Bronchial epithelial cell (primary cell): ENCODE results near the gene C14orf93. TPM values are rescaled to one million over a fixed set of nuclear protein-coding genes. Genes with fewer than 3 reads are reported as not detected.

ENCODE experiments used
- DNase-seq: peaks from one replicate; pipeline ENCODE4 v3.0.0-alpha.2; 2010; ENCODE audit warnings: low read depth
- FAIRE-seq: peaks from 2 replicates; lab custom pipeline; 2011; peaks lifted over from hg19 to GRCh38; lab: Jason Lieb, UNC
- H3K27me3 ChIP-seq: 2 replicates; pipeline ENCODE4 v1.5.1; 2011; ENCODE audit warnings: low read length; ENCODE audit not compliant: control insufficient read depth, insufficient read depth
- H3K36me3 ChIP-seq: 2 replicates; pipeline ENCODE4 v1.5.1; 2011; ENCODE audit warnings: low read length; ENCODE audit not compliant: control insufficient read depth, insufficient read depth
- H3K4me3 ChIP-seq: 2 replicates; pipeline ENCODE4 v1.5.1; 2011; ENCODE audit warnings: mild to moderate bottlenecking, low read depth, low read length, control low read depth
- total RNA-seq: library from RNA; depleted of rRNA; stranded (reverse); fragments of >200 nt; gene quantifications from 2 replicates; pipeline ENCODE4 v1.2.1, GENCODE V29; 2014
- TF ChIP-seq, protein P1 (sequence below): IDR thresholded peaks from 2 replicates; pipeline ENCODE4 v1.5.1; 2011; ENCODE audit warnings: mild to moderate bottlenecking, moderate library complexity, low read length, control low read depth, inconsistent platforms; ENCODE audit not compliant: insufficient read depth, severe bottlenecking

Gene C14orf93
- total RNA-seq, 1 donor from 2014 or later: 7.4 TPM

DNA sequence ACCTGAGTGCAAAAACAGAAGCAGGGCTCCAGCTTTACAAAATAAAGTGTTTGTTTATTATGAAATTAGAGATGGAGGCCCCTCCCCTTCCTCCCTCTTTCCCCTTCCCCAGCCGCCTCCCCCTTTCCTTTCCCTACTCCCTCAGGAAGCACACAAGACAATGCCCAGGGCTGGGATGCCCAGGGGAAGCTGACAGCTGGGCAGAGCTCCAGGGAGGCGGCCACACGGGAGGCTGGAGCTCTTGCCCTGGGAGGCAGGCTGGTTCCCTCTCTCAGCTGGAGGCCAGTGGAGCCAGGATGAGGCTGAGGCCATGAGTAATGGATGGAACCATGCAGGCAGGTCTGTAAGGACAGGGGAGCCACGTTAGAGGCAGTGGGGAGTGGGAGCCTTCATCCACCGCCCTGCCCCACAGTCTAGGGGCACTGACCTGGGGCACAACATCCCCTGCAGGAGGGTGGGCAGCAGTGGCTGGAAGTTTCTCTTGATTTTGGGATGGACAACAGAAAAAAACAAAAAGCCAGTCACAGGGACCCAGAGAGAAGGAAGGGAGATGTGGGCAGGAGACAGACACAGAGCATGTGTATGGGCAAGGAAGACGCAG, 37.2 kb upstream of the C14orf93 start:
- no peaks in the 10 kb centered on the region for H3K36me3 ChIP-seq
- H3K27me3 ChIP-seq: no peaks in the 10 kb centered on the region
- TF ChIP-seq, protein P1, sequence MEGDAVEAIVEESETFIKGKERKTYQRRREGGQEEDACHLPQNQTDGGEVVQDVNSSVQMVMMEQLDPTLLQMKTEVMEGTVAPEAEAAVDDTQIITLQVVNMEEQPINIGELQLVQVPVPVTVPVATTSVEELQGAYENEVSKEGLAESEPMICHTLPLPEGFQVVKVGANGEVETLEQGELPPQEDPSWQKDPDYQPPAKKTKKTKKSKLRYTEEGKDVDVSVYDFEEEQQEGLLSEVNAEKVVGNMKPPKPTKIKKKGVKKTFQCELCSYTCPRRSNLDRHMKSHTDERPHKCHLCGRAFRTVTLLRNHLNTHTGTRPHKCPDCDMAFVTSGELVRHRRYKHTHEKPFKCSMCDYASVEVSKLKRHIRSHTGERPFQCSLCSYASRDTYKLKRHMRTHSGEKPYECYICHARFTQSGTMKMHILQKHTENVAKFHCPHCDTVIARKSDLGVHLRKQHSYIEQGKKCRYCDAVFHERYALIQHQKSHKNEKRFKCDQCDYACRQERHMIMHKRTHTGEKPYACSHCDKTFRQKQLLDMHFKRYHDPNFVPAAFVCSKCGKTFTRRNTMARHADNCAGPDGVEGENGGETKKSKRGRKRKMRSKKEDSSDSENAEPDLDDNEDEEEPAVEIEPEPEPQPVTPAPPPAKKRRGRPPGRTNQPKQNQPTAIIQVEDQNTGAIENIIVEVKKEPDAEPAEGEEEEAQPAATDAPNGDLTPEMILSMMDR: no peak
- H3K4me3 ChIP-seq: no peak overlapping the region
- DNase-seq (no peak), FAIRE-seq (no peak)

DNA sequence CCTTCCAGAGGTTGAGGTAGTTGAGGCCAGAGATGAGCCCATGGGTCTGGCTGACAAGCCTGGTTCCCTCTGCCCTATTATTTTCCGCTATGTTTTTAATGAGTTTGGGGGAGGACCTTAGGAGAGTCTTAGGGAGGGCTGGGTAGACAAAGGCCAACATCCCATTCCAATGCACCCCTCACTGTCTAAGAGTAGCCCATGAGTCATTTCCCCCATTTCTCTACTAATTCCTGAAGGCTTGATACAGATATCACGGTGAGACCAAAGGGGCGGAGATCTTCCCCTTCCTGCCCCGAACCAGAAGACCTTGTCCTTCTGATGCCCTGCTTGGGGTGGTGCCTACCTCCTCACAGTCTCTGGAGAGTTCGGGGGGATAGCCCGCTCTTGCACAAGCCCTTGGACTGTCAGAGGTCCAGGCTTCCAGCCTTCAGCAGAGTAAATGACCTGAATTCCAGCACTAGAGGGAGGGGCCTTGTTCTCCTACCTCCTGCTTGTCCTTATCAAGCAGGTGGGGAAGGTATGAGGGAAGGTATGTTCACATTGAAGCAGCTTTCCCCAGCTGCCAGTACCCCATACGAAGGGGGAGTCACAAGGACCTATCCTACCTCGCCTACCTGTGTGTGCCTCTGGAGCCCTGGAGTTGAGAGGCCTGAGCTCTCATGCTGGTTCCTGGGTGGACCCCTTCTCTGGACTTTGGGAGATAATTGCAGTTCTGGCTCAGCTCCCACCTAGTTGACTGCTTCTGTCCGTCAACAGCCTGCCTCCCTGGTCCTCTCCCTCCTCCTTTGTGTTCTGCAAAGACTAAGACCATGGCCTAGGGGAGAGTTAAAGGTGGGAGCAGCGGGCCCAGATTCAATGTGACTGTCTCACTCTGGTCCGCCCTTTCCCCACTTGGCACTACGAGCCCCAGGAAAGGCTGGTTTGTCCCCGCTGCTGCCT, 35.7 kb upstream of the C14orf93 start:
- TF ChIP-seq, protein P1: no peak
- no peaks in the 10 kb centered on the region for H3K27me3 ChIP-seq
- peak; percentile 23 for FAIRE-seq

DNA sequence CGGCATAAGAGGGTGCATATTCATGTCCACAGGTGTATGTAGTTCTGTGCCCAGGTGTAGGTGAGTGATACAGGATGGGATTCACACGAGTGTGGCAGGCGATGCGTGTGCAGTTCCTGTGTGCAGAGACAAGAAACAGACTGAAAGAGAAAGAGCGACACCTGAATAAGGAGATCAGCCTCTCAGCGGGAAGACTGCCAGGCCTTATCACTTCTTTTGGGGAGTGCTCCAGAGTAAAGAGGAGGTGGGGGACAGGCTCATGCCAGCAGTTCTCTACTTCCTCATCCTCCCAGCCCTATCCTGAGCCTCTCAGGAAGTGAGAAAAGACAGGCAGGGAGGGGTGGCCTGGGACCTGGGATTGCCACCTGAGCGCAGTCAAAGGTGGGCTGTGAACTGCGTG, 34.9 kb upstream of the C14orf93 start:
- DNase-seq (no peak), FAIRE-seq (no peak)
- no peaks in the 10 kb centered on the region for H3K27me3 ChIP-seq
- H3K4me3 ChIP-seq: no peak overlapping the region
- TF ChIP-seq, protein P1: no peak
- H3K36me3 ChIP-seq: no peaks in the 10 kb centered on the region

More for the DNA sequence above, 35.7 kb upstream of the C14orf93 start:
- H3K36me3 ChIP-seq: no peaks in the 10 kb centered on the region
- DNase-seq: no peak
- H3K4me3 ChIP-seq: no peak overlapping the region

DNA sequence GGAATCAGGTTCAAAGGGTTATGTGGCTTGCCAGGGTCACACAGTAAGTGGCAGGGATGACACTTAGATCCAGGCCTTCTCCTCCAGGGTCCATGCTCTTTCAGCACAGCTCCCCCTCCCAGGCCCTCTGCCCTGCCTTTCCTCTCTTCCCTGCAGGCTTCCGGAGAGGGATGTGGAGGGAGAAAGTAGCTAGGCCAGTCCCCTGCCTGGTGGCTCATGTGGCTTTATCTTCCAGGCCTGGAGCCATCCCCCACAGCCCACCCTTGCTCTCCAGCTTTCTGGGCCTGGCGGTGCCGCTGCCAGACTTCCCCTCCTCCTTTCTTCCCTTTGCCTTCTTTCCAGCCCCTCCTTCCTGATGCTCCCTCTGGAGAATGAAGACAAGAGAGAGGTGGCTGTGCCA, 33.8 kb upstream of the C14orf93 start:
- TF ChIP-seq, protein P1: no peak
- Histone ChIP-seq H3K4me3 (no peak overlapping the region), H3K36me3 (no peaks in the 10 kb centered on the region), H3K27me3 (no peaks in the 10 kb centered on the region)
- no peak for FAIRE-seq
- no peak for DNase-seq

DNA sequence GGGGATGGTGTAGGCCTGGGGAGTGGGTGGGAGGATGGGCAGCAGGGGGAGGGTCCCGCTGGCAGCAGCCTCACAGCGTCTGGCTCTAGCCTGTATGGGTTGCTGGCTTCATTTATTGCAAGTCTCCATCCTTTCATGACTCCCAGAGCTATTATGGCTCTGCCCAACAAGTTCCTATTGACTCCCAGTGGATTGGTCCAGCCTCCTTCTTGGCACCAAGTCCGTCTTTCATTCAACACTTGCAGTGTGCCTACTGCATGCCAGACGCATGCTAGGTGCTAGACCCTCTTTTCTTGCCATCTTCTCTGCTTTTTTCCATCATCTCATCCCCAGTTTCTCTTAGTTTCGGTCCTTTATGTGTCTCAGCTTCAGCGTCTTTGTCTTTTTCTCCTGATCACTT, 33.2 kb upstream of the C14orf93 start:
- Histone ChIP-seq H3K27me3 (no peaks in the 10 kb centered on the region), H3K4me3 (no peak overlapping the region), H3K36me3 (no peaks in the 10 kb centered on the region)
- TF ChIP-seq, protein P1: no peak
- DNase-seq: no peak
- FAIRE-seq: no peak
